ENCODE data around the gene MON2.

Gene MON2

DNA sequence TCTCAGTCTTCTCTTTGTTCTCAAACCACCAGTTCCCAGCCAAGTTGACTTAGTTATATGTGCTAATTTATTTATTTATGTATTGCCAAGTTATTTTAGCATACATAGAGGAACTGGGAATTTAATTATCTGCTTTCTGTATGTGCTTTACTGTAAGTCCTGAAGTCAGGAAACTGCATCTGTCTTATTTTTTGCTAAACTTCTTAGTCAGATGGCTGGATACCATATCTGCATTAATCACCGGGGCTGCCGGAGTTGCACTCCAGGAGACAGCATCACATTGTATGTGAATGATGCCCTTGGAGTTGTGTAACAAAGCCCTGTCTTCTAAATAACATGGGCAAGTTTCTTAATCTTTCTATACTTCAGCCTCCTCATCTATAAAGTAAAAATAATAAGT lies 96.2 kb downstream of the MON2 start:
- DNase-seq, result no peak

DNA sequence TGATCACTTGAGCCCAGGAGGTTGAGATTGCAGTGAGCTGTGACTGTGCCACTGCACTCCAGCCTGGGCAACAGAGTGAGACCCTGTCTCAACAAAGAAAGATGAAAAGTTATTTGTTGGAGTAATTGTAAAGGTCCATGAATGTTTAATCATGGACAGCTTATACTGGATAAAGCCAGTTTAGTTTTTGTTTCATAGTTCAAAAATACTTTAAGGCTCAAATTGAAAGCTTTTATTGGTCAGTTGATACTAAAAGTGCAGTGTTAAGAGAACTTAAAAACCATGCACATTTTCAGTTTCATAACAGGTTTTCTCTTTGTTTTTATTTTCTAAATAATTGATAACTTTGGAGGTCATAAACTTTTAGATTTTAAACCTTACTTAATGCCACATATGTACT lies 108.4 kb downstream of the MON2 start:
- no peak for DNase-seq

DNA sequence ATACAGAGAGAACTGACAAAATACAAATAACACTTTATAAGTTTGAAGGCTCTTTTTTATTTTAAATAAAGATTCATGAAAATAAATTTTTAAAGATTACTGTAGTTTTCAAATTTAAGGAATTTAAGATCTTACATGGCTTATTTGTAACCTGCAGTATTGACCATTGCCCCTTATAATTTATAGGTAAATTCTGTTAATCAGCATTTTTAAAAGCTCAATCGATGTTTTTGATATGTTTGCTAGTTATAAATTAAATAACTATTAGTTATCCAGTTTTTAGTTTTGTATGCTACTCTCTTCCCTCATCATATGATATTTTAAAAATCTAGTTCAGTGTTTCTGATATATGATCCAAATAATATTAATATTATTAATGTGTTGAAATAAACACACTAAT lies 109.9 kb downstream of the MON2 start:
- no peak for DNase-seq

DNA sequence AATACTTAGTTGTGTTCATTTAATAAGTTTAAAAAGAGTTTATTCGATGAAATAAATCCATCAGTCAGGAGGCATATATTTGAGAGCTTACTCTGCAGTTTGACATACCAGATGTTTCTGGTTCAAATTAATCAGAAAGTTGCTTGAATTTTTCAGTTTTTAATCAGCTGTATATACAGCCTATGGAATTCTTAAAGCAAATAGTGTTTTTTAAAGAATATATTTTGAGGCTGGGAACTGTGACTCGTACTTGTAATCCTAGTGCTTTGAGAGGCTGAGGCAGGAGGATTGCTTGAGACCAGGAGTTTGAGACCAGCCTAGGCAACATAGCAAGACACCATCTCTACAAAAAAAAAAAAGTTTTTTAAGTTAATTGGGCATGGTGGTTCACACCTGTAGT lies 112.1 kb downstream of the MON2 start:
- DNase-seq, result no peak

DNA sequence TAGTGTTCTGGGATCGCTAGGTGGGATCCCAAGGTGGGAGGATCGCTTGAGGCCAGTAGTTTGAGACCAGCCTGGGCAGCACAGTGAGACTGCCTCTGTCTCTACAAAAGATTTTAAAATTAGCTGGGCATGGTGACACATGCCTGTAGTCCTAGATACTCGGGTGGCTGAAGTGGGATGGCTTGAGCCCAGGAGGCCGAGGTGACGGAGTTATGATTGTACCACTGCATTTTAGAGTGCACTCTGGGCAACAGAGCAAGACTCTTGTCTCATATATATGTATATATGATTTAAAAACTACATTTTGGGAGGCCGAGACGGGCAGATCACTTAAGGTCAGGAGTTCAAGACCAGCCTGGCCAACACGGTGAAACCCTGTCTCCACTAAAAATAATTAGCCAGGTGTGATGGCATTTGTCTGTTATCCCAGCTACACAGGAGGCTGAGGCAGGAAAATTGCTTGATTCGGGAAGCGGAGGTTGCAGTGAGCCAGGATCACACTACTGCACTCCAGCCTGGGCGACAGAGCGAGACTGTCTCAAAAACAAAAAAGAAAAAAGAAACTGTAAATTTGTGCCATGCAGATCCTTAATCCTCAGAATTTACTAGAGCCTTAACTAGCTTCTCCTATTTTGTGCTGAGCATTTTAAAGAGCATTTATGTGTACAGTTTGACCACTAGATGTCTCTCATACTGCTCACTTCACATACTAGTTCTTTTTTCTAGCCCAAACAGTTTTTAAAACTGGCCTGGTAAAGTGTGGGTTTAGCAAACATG lies 114.8 kb downstream of the MON2 start:
- no peak for DNase-seq

DNA sequence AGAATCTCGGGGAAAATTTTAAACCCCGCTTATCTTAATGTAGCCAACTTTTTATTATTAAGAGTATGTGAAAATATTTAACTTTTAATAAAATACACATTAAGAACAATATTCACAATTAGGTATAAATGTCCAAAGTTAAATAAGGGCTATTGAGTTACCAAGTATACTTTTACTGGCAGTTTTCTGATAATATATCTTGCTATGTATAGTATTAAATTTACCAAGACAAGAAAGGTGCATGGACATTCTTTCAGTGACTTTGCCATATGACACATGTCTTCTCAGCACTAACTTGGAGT lies 115.4 kb downstream of the MON2 start:
- DNase-seq, result no peak

DNA sequence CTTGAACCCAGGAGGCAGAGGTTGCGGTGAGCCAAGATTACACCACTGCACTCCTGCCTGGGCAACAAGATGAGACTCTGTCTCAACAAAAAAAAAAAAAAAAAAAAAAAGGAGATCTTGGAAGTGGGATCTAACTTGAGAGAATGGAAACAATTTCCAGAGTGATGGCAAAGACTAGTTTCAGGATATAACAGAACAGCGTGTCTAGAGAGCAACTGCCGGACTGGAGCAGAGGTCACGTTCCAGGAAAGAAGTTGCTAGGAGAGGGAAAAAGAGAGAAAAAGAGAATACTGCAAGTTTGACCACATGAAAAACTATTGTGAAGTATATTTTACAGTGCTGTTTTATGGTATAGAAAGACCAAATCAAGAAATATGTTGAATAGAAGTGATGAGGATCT lies 118.0 kb downstream of the MON2 start:
- DNase-seq, result no peak

DNA sequence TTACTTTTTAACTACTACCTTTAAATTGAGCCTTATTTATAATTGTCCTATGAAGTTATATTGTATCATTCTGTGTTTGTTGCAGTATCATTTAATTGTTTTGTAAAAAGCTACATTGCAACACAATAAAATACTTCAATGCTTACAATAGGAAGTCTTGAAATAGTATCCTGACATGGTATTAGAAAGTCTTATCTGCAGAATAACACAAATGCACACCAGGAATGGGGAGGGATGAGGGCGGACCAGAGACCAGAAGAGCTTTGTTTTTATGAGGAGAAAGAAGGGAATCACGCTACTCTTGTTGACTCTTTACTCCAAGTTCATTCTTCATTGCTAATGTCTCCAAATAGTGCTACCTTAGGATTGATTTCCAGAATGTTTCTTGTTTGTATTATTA lies 120.2 kb downstream of the MON2 start:
- no peak for DNase-seq

DNA sequence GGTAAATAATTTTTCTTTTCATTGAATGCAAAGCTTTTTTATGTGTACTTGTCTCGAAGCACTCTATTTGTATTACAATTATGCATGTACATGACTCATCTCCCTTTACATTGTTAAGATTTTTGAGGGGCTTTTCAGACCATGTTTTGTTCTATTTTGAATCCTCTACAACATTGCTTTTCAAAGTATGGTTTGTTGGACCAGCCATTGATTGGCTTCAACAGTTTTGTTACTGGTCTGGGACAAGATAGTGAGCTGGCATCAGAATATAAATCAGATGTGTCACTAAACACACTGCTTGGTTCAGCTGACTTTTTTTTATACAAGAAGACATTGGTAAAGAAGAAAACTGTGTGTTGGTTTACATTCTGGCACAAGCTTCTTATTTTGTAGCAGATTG lies 122.3 kb downstream of the MON2 start:
- no peak for DNase-seq

DNA sequence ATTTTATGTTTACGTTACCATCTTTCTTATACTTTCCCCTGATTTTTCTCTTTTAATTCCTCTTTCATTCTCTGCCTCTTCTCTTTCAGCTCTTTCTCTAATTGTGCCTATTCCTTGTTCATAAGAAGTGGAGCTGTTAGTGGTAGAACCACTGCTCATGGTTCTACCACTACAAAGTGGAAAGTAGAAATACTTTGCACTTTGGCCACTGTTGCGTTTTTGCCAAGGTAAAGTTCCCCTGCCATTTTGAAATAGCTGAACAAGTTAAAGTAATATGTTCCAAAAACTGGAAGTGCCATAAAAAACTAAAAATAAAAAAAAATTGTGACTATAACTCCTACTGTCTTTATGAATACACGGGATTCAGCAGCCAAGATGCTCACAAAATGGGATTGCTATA lies 130.6 kb downstream of the MON2 start:
- no peak for DNase-seq

DNA sequence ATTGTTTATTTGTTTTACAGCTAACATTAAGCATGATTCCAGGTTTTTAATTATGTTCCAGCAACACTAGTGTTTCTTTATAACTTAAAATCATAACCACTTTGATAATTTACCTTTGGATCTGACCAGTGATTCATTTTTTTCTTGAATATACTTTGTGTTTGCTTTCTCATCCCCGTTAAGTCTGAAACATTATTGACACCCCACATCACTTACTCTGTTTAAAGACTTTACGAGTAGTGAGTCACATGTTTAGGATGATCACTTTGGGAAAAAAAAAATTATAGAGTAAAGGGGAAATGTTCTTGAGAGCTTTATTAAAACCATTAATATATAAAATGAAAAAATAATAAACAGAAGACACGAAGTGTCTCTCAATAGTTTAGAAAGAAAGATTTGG lies 132.2 kb downstream of the MON2 start:
- DNase-seq, result no peak

DNA sequence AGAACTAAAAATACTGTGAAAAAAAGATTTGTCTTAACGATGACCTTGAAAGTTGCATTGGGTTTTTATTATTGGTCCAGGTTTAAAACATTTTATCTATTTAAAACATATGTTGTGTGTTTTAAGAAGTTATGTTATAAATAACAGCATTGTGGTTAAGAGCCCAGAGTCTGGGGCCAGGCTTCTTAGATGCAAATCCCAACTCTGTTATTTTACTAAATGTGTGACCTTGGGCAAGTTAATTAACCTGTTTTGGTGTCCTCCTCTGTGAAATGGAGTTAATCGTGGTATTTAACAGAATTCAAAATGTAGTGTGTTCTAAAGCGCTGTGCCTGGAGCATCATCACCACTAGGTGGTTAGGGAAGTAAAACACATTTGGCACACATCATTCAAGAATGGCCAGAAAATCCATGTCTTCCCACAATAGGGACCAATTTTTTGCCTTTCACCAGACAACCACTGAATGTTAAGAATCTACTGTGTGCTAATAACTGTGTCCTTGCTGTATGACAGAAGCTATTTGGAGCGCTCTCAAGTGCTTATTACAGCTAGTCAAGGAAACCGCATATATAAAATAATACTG lies 133.3 kb downstream of the MON2 start:
- DNase-seq, result no peak

DNA sequence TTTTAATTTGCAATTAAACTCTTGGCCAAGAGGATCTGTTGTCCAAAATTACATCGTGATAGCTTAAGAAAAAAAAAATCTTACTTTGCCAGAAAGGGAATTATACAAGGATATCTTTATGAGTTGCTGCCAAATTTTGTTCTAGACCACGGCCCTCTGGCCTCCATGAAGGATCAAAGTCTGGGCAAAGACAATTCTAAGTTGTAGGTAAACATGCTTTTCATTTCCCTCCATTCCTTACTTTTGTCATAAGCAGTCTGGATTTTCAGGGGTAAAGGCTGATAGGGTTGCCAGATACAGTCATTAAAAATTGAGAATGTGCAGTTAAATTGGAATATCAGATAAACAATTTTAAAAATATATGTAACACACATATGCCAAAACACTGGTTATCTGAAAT lies 135.1 kb downstream of the MON2 start:
- DNase-seq, result no peak

DNA sequence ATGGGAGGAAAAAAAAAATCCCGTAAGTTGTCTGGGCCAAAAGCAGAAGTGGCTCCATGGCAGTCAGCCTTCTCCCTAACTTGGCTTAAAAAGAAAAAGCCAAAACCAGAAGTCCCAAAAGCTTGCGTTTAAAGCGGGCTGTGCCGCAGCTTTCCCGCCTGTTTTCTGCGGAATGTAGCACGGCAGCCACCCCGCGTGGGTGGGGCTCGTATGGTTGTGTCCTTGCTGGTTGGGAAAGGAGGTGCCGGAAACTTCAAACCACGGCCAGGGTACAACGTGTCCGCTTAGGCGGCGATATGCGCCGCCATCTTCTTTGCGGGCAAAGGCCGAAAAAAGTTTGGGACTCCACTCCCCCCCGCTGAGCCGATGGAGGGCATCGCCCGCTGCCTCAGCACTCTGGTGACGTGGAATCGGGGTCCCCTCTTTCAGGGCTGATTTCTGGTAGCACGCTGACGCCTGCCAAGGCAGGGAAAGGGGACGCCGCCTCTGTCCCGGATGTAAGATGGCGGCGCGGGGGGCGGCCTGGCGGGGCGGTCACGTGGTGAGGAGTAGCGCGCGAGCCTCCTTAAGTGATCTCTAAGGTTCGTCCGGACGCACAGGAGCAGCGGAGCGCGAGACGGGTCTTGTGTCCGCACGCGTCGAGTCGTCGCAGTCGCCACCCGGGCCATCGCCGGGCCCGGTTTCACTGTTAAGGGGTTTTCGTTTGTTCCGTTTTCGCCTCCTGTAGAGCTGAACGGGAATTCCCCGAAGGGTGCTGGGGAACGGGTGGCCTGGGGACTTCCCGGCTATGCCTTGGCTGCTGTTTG lies 135.8 kb downstream of the MON2 start:
- peak; percentile 90 for DNase-seq

DNA sequence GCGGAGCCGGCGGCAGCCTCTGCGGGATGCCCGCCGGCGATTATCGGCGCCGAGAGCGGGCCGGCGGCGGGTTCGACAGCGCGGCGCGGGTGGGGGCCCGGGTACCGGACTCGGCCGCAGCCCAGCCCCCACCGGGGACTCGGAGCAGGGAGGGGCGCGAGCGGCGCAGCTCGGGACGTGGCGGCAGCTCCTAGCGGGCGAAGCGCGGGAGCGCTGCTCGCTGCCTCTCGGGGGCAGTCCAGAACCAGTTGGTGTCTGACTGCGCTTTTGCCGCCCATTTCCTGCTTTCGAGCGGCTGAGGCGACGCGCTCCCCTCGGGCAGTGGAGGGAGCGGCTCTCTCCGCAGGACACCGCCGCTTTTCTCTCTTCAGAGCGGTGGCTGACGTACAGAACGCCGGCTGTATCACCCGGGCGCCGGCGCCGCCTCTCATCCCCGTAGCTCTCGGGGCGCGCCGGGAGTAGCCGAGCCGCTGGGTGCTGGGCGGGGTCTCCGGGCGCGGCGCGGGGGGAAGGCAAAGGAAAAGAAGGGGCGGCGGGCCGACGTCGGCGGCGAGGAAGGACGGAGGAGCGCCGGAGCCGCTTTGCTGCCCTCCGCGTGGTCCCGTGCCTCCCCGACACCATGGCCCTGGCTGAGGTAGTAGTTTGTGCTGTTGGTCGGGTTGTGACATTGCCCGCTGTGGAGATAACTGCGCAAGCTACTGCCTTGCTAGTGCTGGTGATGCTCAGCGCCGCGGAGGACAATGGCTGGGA lies 136.6 kb downstream of the MON2 start:
- peak; percentile 79 for DNase-seq

DNA sequence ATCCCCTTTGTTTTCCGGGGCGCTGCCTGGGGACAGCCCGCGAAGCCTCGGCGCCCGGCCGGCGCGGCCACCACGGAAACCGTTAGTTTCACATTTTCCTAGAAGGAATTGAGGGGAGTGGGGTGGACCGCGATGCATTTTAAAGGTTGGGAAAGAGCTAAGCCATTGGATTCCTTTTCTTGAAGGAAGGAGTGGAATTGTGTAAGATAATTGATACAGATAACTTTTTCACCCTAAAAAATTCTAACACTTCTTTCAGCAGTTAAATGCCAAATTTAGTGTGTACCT lies 137.1 kb downstream of the MON2 start:
- no peak for DNase-seq

DNA sequence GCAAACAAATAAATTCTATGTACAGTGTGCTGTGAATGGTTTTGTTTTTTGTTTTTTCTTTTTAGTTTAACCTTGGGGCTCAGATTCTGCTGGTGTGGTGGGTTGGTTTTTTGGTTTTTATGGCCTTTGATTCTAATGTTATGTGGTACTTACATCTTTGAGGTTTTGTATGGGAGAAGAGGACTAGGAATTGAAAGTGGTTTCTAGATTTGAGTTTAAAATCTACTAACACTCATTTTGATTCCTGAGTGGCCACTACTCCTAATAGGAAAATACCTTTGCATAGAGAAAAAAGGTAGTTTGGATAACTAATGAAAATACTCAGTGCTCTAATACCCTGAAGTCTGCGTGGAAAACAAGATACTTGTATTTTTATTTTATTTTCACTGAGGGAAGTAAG lies 137.7 kb downstream of the MON2 start:
- DNase-seq, result no peak

DNA sequence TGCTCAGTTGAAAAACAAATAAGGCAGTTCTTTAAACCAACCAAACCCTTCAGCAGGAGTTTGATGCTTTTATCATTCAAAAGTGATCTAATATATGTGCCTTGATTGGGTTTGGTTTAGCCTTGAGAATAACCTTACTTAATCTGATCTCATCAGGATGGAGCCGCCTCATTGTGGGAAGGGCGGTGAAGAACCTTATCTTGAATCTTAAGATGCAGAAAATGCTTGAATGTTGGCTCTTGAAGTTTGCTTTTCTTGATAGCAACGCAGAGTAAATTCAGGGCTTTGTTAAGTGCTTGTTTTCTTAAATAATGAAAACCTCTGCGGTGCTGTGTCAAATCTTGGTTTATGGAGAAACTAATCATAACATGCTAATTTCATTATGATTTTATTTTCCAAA lies 138.2 kb downstream of the MON2 start:
- DNase-seq, result no peak

DNA sequence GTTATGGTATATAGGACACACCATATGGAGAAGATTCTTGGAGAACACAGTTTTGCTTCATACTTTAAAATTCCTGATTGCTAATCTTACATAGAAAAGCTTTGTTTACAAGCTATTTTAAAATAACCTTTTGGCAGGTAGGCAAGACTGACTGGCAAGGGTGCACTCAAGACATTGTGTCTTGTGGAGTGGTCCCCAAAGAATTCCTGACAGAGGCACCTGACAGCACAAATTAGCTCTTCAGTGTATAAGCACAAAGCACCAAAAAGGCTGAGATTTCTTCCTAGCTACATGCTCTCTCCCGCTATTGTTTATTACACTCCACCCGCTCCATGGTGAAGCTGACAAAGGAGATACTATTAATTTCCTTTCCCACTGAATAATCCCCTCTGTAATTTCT lies 139.4 kb downstream of the MON2 start:
- DNase-seq, result no peak

DNA sequence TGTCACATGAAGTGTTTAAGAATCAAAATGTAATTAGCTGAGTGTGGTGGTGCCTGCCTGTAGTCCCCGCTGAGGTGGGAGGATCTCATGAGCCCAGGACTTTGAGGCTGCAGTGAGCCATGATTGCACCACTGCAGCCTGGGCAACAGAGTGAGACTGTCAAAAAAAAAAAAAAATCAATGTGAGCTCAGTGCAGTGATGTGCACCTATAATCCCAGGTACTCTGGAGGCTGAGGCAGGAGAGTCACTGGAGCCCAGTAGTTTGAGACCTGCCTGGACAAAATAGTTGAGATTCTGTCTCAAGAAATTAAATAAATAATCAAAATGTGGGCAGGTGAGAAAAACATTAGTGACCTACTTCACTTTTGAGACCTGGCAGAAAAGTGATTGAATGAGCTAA lies 140.0 kb downstream of the MON2 start:
- no peak for DNase-seq

DNA sequence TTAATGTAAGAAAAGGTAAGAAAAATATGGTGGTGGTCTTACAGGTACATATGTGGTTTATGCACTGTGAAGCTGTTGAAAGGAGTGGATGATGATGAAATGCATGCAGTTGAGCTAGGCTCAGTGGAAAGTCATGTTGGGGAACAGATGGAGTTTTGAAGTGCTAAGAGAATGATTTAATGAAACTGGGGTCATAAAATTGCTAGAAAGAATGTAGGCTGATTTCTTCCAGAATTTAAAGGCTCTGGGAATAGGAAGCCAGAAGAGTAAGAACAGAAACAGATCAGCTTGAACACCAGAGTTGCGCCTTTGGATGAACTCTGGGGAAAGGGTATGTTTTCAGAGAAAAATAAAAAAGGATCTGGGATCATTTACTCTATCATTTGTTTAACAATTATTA lies 146.5 kb downstream of the MON2 start:
- DNase-seq, result no peak

DNA sequence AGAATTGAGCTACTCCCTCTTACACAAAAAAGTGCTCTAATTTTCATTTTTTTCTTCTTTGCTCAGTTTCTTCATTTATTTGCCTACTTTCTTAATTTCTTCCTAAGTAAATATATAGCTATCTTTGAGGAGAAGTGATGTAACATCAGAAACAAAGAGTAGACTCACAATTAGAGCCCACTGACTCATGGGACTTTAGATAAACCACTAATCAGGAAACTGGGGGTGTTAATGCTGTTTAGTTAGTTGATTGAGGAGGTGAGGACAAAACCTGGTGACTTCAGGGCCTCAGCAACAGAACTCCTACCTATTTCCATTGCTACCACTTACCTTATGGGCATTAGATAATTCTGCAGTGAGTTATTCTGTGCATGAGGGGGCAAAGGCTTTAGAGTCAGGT lies 151.7 kb downstream of the MON2 start:
- DNase-seq, result no peak

DNA sequence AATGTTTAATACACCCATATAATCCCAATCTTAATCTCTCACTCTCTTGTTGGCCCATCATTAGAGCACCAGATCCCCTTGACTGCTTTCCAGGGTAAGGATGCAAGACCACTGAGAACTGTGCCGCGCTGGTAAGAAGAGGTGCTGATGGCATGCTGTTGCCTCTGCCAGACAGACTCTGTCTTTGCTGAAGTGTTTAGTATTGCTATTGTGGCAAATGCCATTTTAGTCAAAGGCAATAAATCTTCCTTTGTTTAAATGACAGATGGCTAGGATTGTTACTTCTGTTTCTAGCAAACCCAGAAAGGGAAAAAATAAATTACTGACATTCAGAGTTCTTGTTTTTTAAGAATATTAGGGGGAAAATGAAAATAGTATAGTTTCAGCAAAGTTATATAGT lies 152.3 kb downstream of the MON2 start:
- DNase-seq, result no peak

DNA sequence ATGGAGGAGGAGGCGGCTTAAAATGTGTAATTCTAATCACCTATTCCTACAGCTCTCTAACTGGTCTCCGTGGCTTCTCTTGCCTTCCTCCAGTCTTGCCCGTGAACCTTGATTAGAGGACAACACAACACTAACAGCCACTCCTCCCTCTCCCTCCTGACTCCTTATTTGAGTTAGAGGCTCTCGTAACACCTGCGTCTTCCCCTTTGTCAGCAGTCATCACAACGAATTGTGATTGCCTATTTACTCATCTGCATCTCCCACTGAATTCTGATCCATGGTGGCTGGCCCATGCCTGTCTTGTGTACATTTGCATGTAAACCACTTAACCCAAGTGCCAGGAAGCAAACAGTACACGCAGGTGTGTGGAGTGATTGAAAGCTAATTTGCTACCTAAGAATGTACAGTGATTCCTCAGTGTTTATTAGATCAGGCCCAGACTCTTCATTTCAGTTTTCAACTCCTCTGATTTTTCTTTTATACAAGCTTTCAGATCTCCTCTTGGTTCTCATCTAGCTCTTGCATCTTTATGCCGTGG lies 154.5 kb downstream of the MON2 start:
- no peak for DNase-seq

Data from stimulated activated CD8-positive, alpha-beta memory T cell treated with anti-CD3 and anti-CD28 coated beads, Interleukin-4, amount 100 ng/mL, for 48 hours (primary cell).